ENCODE measurements around the gene GRAMD1A. TPM values are rescaled to one million over a fixed set of nuclear protein-coding genes. Genes with fewer than 3 reads are reported as not detected.

Gene GRAMD1A
- total RNA-seq, 1 donor from 2014 or later, result 90.7 TPM

- H3K27me3 ChIP-seq (ENCODE audit: low read depth), result no peaks in the 10 kb centered on the region
- H3K4me1 ChIP-seq, result peaks cover 17% of the 10 kb centered on the region
- no peaks in the 10 kb centered on the region for H3K36me3 ChIP-seq
- H3K9me3 ChIP-seq, result no peaks in the 10 kb centered on the region
- H3K4me3 ChIP-seq, result no peak overlapping the region
- no peak overlapping the region for H3K27ac ChIP-seq
- no peak for DNase-seq
- ATAC-seq, result no peak
- intact Hi-C loops (cut with DNase I), result no loop called here
- no peak for TF ChIP-seq CTCF (IDR thresholded peaks at IDR 0.05)
Measured at GRCh38 chr19:34983786-34984185, 16.3 kb upstream of the GRAMD1A start.

GRCh38 chr19:34984287-34984686, 15.8 kb upstream of the GRAMD1A start:
- H3K4me1 ChIP-seq, result peaks cover 17% of the 10 kb centered on the region
- ATAC-seq (no peak), DNase-seq (no peak)
- intact Hi-C loops (cut with DNase I), result no loop called here
- H3K9me3 ChIP-seq, result no peaks in the 10 kb centered on the region
- H3K27ac ChIP-seq, result no peak overlapping the region
- no peaks in the 10 kb centered on the region for H3K27me3 ChIP-seq (ENCODE audit: low read depth)
- H3K36me3 ChIP-seq, result no peaks in the 10 kb centered on the region
- no peak for TF ChIP-seq CTCF (IDR thresholded peaks at IDR 0.05)
- no peak overlapping the region for H3K4me3 ChIP-seq

- no peak overlapping the region for H3K4me3 ChIP-seq
- intact Hi-C loops (cut with DNase I), result no loop called here
- no peak for TF ChIP-seq CTCF (IDR thresholded peaks at IDR 0.05)
- H3K27me3 ChIP-seq (ENCODE audit: low read depth), result no peaks in the 10 kb centered on the region
- H3K27ac ChIP-seq, result peak overlapping the region; percentile 65
- peaks cover 17% of the 10 kb centered on the region for H3K4me1 ChIP-seq
- ATAC-seq (peak; percentile 83 to 91), DNase-seq (peak; percentile 63)
- no peaks in the 10 kb centered on the region for H3K36me3 ChIP-seq
- no peaks in the 10 kb centered on the region for H3K9me3 ChIP-seq
Measured at GRCh38 chr19:34985249-34986022, 14.7 kb upstream of the GRAMD1A start.

- intact Hi-C loops (cut with DNase I), result no loop called here
- no peak for ATAC-seq
- no peaks in the 10 kb centered on the region for H3K36me3 ChIP-seq
- no peak for TF ChIP-seq CTCF (IDR thresholded peaks at IDR 0.05)
- no peak overlapping the region for H3K27ac ChIP-seq
- DNase-seq, result peak; percentile 6
- no peaks in the 10 kb centered on the region for H3K27me3 ChIP-seq (ENCODE audit: low read depth)
- H3K9me3 ChIP-seq, result no peaks in the 10 kb centered on the region
- peaks cover 17% of the 10 kb centered on the region for H3K4me1 ChIP-seq
- H3K4me3 ChIP-seq, result no peak overlapping the region
Measured at GRCh38 chr19:34988119-34988518, 12.0 kb upstream of the GRAMD1A start.

- no peaks in the 10 kb centered on the region for H3K9me3 ChIP-seq
- ATAC-seq (no peak), DNase-seq (no peak)
- no peaks in the 10 kb centered on the region for H3K27me3 ChIP-seq (ENCODE audit: low read depth)
- intact Hi-C loops (cut with DNase I), result no loop called here
- no peak for TF ChIP-seq CTCF (IDR thresholded peaks at IDR 0.05)
- no peak overlapping the region for H3K27ac ChIP-seq
- H3K4me3 ChIP-seq, result no peak overlapping the region
- H3K36me3 ChIP-seq, result no peaks in the 10 kb centered on the region
- peaks cover 20% of the 10 kb centered on the region for H3K4me1 ChIP-seq
Measured at GRCh38 chr19:34989298-34989697, 10.8 kb upstream of the GRAMD1A start.
